ENCODE results near the gene SUPT3H.
"Not testable (repeated sequence)": the region's sequence is repeated elsewhere in the genome, so short reads cannot be mapped to it uniquely, and the experiment has no call there.

Gene SUPT3H

DNA sequence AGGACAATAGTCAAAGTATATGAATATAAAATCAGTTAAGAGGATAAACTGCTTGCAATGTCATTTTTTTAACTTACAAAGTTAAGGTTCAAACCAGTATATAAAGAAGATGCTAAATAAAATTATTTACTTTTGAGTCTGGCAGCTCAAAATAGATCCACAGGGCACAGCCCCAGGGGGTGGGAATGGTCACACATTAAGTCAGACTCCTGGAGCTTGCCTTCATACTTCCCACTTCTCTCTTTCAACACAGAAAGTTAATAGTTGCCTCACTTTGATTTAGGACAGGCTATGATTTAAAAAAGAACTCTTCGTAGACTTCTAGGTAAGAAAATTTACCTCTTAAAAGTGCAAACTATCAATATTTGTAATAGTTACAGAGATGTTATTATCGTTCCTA, 207.9 kb downstream of the SUPT3H start:
- no peak for DNase-seq

DNA sequence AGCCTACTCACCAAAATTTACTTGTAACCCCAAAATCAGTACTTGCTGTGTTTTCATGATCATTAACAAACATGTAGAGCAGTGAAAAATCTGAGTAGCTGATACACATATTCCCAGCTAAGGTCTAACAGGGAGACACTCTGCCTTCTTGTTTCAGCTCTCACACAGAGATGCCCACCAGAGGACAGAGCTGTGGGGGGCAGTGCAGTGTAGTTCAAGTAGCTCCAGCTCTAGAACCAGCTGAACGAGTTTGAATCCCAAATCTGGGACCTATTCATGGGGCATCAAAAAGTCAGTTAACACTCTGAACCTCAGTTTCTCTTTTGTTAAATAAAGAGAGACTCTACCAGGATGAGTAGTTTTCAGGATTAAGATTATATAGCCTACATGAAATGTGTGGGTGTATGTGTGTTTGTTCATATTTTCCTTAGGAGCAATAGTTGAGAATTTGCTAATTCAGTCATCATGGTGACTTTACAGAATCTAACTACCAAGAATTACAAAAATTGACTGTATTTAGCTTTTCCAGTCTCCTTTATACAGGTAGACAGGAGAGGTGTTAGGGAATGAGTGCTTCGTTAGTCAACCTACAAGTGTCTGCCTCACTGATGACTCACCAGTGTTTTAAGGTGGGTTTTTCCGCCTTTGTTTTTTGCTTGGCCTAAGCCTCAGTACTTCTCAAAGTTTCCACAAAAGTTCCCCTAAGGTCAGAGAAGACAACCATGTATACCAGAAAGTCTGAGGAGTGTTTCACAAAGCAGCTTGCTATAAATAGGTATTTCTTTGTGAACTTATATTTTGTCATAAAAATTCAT, 213.6 kb downstream of the SUPT3H start:
- DNase-seq = no peak

- no peak for DNase-seq
These were observed 217.4 kb downstream of the SUPT3H start for GRCh38 chr6:45160305-45160704.

DNA sequence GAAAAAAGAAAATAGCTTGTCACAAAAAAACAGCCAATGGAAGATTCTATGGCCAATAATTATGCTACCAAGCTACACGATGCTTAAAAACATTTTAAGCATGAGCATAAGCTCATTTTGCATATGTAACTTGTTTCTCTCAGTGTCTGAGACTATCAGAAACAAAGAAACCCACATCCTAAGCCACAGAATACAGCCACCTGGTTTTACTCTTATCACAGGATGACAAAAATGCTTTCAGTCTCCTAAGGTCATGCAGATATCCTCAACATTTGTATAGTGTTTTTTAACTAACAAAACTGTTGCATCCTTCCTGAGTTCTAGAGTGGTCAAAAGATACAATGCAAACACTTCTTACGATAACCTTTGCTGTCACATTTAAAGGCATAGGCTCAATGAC, 221.7 kb downstream of the SUPT3H start:
- no peak for DNase-seq

- DNase-seq = no peak
These were observed 222.3 kb downstream of the SUPT3H start for GRCh38 chr6:45155341-45155894.

DNA sequence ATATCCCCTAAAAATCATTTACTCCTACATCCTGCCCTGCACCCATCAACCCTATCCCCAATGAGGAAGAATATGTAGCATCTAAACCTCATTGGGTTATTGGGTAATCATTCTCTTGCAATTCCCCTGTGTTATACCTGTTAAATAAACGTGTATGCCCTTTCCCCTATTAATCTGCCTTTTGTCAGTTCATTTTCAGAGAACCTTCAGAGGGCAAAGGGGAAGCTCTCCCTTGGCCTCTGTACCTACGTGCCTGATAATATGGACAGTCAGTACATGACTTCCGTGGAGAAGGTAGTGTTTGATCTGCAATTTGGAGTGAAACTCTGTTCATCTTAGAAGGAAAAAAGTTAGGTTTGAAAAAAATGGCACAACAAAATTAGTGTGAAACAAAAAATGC, 223.1 kb downstream of the SUPT3H start:
- no peak for DNase-seq

DNA sequence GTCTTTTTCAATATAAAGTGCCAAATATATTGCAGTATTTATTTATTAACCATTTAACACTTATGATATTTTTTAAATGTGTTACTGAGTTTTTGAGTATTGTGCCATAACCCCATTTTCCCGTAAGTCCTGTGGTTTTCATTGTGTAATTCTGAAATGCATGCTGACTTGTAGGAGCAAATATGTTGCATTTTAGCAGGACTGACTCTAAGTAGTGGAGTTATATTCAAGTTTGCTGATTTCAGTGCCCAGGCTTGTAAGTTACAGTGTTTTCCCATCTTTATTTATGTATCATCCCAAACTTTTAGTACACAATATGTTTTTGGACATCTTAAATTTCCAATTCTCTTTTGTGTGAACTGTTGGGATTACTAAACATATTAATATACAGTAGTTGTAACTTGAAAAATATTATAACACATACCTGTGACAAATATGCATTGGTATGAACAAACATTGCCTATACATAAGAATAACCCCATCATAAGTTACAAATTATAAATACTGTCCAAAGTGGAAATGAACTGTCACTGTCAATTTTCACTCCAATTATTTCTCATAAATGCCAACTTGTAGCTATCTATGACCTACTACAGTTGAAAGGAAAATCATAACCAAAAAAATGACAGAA, 228.9 kb downstream of the SUPT3H start:
- DNase-seq = no peak

- no peak for DNase-seq
These were observed 229.5 kb downstream of the SUPT3H start for GRCh38 chr6:45148278-45148677.

DNA sequence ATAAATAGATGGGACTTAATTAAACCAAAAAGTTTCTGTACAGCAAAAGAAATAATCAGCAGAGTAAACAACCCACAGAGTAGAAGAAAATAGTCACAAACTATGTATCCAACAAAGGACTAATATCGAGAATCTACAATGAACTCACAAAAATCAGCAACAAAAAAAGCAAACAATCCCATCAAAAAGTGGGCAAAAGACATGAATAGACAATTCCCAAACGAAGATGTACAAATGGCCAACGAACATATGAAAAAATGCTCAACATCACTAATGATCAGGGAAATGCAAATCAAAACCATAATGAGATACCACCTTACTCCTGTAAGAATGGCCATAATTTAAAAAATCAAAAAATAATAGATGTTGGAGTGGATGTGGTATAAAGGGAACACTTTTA, 232.1 kb downstream of the SUPT3H start:
- not testable (repeated sequence) for DNase-seq

DNA sequence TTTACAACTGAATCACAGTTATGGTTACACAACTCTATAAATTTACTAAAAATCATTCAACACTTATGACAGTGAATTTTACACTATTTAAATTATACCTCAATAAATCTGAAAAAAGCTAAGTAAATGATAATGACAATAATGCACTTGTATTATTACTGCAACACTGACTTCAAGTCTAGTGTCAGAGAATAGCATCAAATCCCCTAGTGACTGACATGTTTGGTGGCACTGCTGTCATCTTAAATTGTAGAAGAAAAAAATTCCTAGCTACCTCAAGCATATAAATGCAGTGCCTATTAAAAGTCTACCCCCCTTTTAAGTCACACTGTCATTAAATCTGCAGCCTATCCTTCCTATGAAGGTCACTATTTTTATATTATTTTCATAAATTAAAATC, 239.0 kb downstream of the SUPT3H start:
- DNase-seq = no peak

GRCh38 chr6:45136495-45136894, 241.2 kb downstream of the SUPT3H start:
- DNase-seq = no peak

DNA sequence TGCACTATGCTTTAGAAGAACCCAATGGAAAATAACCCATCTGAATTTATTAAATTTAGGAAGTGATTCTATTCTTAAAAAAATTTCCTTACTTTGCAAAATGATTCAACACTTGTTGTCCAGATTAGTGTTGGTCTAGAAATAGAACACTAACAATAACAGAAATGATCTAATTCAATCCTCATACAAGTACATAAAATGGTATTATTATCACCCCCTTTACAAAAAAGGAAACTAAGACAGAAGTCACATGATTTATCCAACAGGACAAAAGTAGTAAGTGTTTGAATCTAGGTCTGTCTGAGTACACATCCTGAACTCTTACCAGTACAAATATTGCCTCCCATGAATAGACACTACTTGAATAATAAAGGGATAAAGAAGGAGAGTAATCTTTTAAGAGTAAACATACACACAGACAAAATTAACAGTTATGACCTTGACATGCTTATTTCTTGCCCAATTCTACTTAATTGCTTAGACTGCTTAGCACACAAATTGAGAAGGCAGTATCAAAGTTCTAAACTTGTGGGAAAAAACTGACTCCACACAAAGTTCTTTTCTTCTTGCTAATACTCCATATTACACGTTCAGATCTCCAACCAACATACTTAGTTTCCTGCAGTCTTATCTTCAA, 245.0 kb downstream of the SUPT3H start:
- DNase-seq = no peak

GRCh38 chr6:45132059-45132458, 245.7 kb downstream of the SUPT3H start:
- no peak for DNase-seq

- DNase-seq = no peak
These were observed 248.7 kb downstream of the SUPT3H start for GRCh38 chr6:45129051-45129450.

DNA sequence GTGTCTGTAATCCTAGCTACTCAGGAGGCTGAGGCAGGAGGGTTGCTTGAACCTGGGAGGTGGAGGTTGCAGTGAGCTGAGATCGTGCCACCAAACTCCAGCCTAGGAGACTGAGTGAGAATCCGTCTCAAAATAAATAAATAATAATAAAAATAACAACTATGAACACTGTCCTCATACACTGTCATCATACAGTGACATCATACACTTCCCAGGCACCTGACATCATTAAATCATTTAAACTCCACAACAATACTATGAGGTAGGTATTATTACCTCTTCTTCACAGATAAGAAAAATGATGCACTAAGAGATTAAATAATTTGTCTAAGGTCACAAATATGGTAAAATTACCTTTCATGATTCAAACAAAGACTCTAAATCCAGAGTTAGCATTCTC, 250.5 kb downstream of the SUPT3H start:
- no peak for DNase-seq

DNA sequence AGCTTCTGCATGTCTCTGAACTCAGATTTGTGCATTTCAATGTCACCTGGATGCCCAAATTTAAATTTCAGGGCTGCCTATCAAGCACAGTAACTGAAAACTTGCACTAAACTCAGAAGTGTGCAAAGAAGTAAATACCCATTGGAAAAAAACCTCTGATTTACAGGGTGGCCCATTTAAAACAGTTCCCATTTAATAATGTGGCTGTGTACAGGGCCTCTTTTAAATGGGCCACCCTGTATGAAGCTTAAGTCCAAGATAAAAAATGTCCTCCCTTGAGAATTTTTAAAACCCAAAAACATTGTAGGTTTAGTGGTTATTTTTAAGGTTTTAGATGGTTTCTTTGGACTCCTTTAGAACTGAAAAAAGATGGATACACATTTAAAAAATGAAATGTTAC, 251.7 kb downstream of the SUPT3H start:
- DNase-seq = no peak

DNA sequence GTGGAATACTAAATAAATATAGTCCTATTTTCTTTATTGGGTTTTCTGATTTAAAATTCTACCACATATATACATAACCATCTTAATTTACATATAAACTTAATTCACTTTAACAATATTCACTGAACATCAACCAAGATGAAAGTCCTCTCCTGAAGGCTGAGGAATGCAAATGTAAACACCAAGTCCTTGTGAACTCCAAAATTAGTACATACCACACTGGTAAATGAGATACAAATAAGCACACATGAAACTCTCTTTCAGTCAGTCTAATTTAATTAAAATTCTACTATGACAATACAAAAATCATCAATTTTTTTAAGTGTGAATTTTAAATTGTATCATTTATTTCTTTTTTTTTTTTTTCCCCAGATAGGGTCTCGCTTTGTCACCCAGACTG, 254.7 kb downstream of the SUPT3H start:
- DNase-seq = no peak

DNA sequence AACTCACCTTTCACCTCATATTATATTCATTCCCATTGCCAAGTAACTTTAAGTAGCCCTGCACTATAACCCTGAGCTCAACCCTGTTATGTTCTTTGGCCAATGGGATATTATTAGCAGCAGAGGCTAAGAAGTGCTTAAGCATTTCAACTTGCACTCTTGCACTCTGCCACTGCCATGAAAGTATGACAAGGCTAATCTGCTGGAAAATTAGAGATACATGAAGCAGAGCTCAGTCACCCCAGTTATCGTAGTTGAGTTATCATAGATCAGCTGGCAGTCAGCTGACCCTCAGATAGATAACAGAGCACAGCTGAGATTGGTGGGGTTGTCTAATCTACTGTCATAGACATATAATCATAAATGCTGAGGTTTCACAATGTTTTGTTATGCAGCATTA, 259.0 kb downstream of the SUPT3H start:
- no peak for DNase-seq

DNA sequence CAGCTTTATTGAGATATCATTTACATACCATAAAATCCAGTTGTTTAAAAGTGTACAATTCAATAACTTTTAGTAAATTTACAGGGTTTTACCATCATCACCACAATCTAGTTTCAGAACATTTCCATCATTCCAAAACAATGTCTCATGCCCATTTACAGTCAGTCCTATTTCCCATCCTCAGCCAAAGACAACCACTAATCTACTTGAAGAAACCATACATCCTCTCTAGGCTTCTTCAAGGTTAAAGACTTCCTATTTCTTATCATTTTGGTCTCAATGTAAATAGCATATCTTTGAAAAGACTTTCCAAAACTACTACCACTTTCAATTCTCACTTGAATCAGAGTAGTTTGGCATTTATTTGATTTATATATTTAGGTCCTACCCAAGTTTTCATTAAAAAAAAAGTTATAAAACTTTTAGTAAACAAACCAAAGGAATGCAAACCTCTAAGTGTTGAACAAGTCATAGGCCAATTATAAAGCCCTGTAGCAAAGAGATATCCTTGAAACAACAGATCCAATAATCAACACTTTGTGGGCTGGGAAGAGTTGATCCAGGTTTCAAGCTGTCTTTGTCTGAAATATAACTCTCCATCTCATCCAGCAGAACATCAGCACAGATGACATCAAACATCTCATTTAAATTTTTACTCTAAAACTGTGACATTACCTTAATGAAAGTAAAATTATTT, 260.9 kb downstream of the SUPT3H start:
- no peak for DNase-seq

DNA sequence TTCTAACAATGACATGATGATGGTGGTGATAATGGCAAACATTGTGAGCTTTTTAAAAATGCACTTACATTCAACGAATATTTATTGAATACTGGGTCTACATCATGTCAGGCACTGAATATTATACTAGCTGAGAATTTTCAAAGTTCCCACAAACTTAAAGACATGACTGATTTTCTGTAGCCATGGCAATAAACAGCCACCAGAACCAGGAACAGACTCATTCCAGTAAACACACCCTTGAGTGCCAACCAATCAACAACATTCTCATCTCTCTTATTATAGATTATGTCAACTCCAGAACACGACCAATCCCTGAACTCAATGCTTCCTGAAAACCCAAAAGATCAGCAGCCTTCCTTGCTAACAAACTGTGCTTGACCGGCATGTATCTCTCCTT, 262.0 kb downstream of the SUPT3H start:
- no peak for DNase-seq

GRCh38 chr6:45112711-45113110, 265.0 kb downstream of the SUPT3H start:
- DNase-seq = no peak

DNA sequence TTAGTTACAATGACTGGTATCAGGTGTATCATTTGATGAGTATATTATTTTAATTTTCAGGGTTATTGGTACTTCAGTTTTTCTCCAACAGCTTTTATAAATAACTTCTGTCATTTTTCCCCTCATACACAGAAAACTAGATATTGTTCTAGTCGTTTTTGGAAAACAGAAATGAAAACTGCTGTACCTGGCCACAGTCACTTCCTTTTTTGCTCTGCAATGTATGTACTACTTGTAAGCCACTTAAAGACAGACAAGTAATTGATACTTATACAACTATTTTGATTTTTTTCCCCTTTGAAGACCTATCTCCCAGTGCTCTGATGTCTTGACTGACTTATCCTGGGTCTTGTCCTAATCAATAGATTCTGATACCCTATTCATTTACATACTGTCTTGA, 268.2 kb downstream of the SUPT3H start:
- no peak for DNase-seq

DNA sequence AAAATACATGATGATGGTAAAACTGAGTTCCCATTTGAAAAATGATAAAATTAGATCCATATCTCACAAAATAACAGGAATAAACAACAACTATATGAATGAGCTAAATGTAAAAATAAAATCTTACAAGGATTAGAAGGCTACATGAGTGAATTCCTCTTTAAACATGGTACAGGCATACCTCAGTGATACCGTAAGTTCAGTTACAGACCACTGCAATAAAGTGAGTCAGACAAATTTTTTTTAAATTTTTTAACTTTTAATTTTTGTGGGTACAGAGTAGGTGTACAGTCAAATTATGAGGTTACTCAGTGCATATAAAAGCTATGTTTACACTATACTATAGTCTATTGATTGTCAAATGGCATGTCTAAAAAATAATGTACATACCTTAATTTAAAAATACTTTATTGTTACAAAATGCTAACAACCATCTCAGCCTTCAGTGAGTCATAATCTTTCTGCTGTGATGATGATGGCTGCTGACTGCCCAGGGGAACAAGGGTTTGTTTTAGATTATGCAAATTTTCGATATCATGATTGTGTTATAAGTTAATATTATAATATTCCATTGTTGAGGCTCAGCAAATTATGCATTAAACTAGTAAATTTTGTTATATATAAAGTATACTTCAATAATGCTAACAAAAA, 272.4 kb downstream of the SUPT3H start:
- DNase-seq = no peak
